UCSD-AML1 (cell line): ENCODE measurements around the gene COMMD7.
"Not testable (repeated sequence)": the region's sequence is repeated elsewhere in the genome, so short reads cannot be mapped to it uniquely, and the experiment has no call there.

Source experiments
- DNase-seq: peaks from one replicate; lab custom pipeline; 2025; ENCODE audit not compliant: unreplicated experiment; lab: John Stamatoyannopoulos, UW

The COMMD7 gene

GRCh38 chr20:32765230-32765875 is 22.1 kb upstream of the COMMD7 start:
- not testable (repeated sequence) for DNase-seq

- DNase-seq: peak; percentile 55
Observed at GRCh38 chr20:32764005-32764960, 21.0 kb upstream of the COMMD7 start.

- no peak for DNase-seq
Observed at GRCh38 chr20:32763202-32764004, 20.1 kb upstream of the COMMD7 start.

- DNase-seq: no peak
Observed at GRCh38 chr20:32762754-32763201, 19.5 kb upstream of the COMMD7 start.

GRCh38 chr20:32761831-32762753 is 18.8 kb upstream of the COMMD7 start, which contains the start of gene DNMT3B:
DNMT3B (plus strand) TSS chr20:32762385; CDS start chr20:32780324, 17,939 bp downstream.
- DNase-seq: peak; percentile 90

GRCh38 chr20:32761417-32761830 is 18.2 kb upstream of the COMMD7 start:
- no peak for DNase-seq

GRCh38 chr20:32756156-32756555 is 12.9 kb upstream of the COMMD7 start:
- DNase-seq: no peak

- DNase-seq: no peak
Observed at GRCh38 chr20:32753731-32754130, 10.5 kb upstream of the COMMD7 start.

GRCh38 chr20:32752458-32753250 is 9.4 kb upstream of the COMMD7 start:
- no peak for DNase-seq

- DNase-seq: no peak
Observed at GRCh38 chr20:32751702-32752457, 8.6 kb upstream of the COMMD7 start.

- DNase-seq: no peak
Observed at GRCh38 chr20:32751293-32751692, 8.0 kb upstream of the COMMD7 start.

GRCh38 chr20:32749914-32750637 is 6.8 kb upstream of the COMMD7 start:
- DNase-seq: no peak

GRCh38 chr20:32742322-32743236 is 688 bp downstream of the COMMD7 start:
- DNase-seq: peak; percentile 38

- DNase-seq: no peak
Observed at GRCh38 chr20:32741151-32741550, 2.1 kb downstream of the COMMD7 start.

GRCh38 chr20:32737371-32738223 is 5.7 kb downstream of the COMMD7 start:
- DNase-seq: no peak

- no peak for DNase-seq
Observed at GRCh38 chr20:32731882-32732266, 11.4 kb downstream of the COMMD7 start.
